ENCODE results near the gene AUTS2.

The AUTS2 gene

GRCh38 chr7:70624500-70625103 is 1026.3 kb downstream of the AUTS2 start:
- Histone ChIP-seq H3K4me1 (ENCODE audit: insufficient read depth, low read length) (peaks cover 18% of the 10 kb centered on the region; the same call in 1 of the 2 replicates), H3K9ac (ENCODE audit: low read depth, low read length) (no peak overlapping the region), H3K36me3 (ENCODE audit: insufficient read depth, low read depth, low read length) (no peaks in the 10 kb centered on the region)

DNA sequence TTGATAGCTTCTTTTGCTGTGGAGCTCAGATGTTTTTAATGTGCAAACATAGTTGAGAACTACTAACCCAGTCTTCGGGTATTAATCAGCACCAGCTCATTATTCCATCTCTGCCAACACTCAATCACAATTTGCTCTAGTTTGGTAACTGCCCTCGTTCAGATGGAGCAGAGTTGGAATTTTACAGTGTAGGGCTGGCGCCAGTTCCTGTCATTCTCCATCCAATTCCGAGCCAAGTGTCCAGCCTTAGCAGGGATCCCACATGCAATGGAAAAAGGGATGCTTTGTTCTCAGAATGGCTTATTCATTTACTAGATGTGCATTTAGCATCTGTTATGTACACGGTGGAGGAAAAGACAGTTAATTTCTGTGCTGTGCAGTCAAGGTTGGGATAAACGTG is 1029.2 kb downstream of the AUTS2 start:
- H3K27ac ChIP-seq (ENCODE audit: low read length): no peak overlapping the region
- H3K9me3 ChIP-seq (ENCODE audit: insufficient read depth, low read depth, low read length): no peaks in the 10 kb centered on the region
- H3K4me3 ChIP-seq (ENCODE audit: low read length): no peak overlapping the region
- H3K4me1 ChIP-seq (ENCODE audit: insufficient read depth, low read length): peaks cover 11% of the 10 kb centered on the region; the same call in 1 of the 2 replicates
- no peak overlapping the region for H3K9ac ChIP-seq (ENCODE audit: low read depth, low read length)
- H3K36me3 ChIP-seq (ENCODE audit: insufficient read depth, low read depth, low read length): no peaks in the 10 kb centered on the region
- H3K27me3 ChIP-seq (ENCODE audit: insufficient read depth, low read length): peaks cover 20% of the 10 kb centered on the region

More at GRCh38 chr7:70624500-70625103, 1026.3 kb downstream of the AUTS2 start:
- no peaks in the 10 kb centered on the region for H3K9me3 ChIP-seq (ENCODE audit: insufficient read depth, low read depth, low read length)
- H3K4me3 ChIP-seq (ENCODE audit: low read length): no peak overlapping the region
- peaks cover 7% of the 10 kb centered on the region; the same call in 1 of the 2 replicates for H3K27me3 ChIP-seq (ENCODE audit: insufficient read depth, low read length)
- no peak overlapping the region for H3K27ac ChIP-seq (ENCODE audit: low read length)

DNA sequence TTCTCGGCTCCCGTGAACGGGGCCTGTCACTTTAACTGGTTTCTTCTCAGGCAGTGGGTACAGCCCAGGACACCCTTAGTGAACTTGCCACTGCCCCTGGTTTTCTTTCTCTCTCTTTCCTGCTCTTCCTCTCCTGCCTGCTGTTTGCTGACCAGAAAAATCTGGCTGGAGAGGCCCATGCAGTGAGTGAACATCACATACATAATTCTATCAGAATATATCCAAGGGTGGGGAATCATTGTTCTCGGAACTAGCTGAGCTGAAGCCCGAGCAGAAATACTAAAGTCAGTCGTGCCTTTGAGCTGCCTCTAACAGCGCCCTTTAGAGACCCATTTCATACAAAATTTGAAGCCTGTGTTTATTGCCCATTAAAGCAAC is 1032.2 kb downstream of the AUTS2 start:
- H3K27ac ChIP-seq (ENCODE audit: low read length): no peak overlapping the region
- H3K4me3 ChIP-seq (ENCODE audit: low read length): no peak overlapping the region
- H3K27me3 ChIP-seq (ENCODE audit: insufficient read depth, low read length): peaks cover 27% of the 10 kb centered on the region
- H3K9ac ChIP-seq (ENCODE audit: low read depth, low read length): no peak overlapping the region
- H3K4me1 ChIP-seq (ENCODE audit: insufficient read depth, low read length): peaks cover 15% of the 10 kb centered on the region; the same call in 1 of the 2 replicates
- H3K36me3 ChIP-seq (ENCODE audit: insufficient read depth, low read depth, low read length): no peaks in the 10 kb centered on the region
- H3K9me3 ChIP-seq (ENCODE audit: insufficient read depth, low read depth, low read length): no peaks in the 10 kb centered on the region

DNA sequence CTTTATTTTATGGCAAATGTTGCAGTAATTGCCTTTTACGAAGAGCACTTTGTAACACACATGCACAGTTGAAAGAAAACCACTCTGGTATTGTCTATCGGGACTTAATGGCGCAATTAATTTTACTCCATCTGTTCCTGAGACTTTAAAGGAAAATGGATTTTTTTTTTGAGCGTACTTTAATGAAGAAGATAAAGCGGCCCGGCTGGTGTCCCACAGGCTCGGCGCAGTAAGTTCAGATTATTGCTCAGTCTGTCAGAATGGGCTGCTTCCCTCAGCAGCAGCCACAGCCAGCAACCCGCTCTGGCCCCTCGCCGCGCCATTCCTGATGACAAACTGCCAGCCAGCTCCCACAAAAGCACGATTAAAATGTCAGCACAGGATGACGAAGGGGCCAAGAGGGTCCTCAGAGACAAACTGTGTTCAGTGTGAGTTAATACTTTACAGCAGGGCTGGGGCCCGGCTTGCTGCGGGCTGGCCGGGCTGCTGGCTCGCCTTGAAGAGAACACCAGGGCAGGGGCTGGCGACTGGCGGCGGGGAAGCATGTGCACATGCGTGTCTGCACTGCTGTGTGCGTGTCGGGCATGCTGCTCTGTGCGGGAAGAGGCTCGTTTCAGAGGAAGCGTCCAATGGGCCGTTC is 1032.7 kb downstream of the AUTS2 start:
- Histone ChIP-seq H3K9me3 (ENCODE audit: insufficient read depth, low read depth, low read length) (no peaks in the 10 kb centered on the region), H3K9ac (ENCODE audit: low read depth, low read length) (no peak overlapping the region), H3K27ac (ENCODE audit: low read length) (no peak overlapping the region), H3K36me3 (ENCODE audit: insufficient read depth, low read depth, low read length) (no peaks in the 10 kb centered on the region), H3K4me1 (ENCODE audit: insufficient read depth, low read length) (peaks cover 15% of the 10 kb centered on the region; the same call in 1 of the 2 replicates), H3K4me3 (ENCODE audit: low read length) (no peak overlapping the region), H3K27me3 (ENCODE audit: insufficient read depth, low read length) (peaks cover 27% of the 10 kb centered on the region)

DNA sequence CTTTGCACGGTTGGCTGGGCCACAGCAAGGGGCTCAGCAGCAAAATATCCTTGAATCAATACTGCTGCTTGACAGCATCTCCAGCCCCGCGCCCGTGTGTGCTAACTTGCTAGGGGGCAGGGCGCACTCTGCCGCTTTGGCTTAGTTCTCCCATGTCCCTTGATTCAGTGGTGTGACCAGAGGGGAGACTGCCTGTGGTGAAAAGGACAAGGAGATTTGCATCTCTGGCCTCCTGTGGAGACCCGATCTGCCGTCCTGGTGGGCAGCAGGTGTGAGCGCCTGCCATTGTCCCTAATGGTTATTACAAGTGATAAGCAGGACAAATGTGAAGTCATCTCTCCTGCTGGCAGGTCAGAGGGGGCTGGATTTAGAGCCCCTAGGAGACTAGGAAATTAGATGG is 1033.4 kb downstream of the AUTS2 start:
- Histone ChIP-seq H3K9me3 (ENCODE audit: insufficient read depth, low read depth, low read length) (no peaks in the 10 kb centered on the region), H3K4me3 (ENCODE audit: low read length) (no peak overlapping the region; the same call in 1 of the 2 replicates), H3K36me3 (ENCODE audit: insufficient read depth, low read depth, low read length) (no peaks in the 10 kb centered on the region), H3K27me3 (ENCODE audit: insufficient read depth, low read length) (peaks cover 27% of the 10 kb centered on the region), H3K27ac (ENCODE audit: low read length) (no peak overlapping the region), H3K9ac (ENCODE audit: low read depth, low read length) (no peak overlapping the region), H3K4me1 (ENCODE audit: insufficient read depth, low read length) (peaks cover 15% of the 10 kb centered on the region; the same call in 1 of the 2 replicates)

DNA sequence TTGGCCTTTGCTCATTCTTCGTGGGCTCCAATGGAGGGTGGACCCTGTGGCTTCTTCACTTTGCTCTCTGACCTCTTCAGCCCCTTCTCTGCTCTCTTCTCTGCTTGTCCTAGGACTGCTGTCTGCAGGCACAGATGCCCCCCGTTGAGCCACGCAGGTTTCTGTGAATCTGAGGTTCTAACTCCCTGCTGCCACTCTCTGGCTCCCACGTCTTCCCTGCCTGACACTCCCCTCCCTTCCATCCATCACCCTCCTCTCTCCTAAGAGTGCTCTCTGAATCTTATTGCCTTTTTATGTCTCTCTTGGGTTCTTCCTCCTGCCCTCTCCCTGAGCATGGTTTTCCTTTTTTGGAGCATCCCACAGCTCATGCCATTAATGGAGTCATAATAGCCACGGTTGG is 1034.1 kb downstream of the AUTS2 start:
- no peak overlapping the region for H3K4me3 ChIP-seq (ENCODE audit: low read length)
- H3K36me3 ChIP-seq (ENCODE audit: insufficient read depth, low read depth, low read length): no peaks in the 10 kb centered on the region
- H3K4me1 ChIP-seq (ENCODE audit: insufficient read depth, low read length): peaks cover 18% of the 10 kb centered on the region; the same call in 1 of the 2 replicates

GRCh38 chr7:70634071-70634470 is 1035.8 kb downstream of the AUTS2 start:
- Histone ChIP-seq H3K9me3 (ENCODE audit: insufficient read depth, low read depth, low read length) (no peaks in the 10 kb centered on the region), H3K36me3 (ENCODE audit: insufficient read depth, low read depth, low read length) (no peaks in the 10 kb centered on the region), H3K27ac (ENCODE audit: low read length) (no peak overlapping the region), H3K4me1 (ENCODE audit: insufficient read depth, low read length) (peaks cover 31% of the 10 kb centered on the region; the same call in 1 of the 2 replicates), H3K9ac (ENCODE audit: low read depth, low read length) (no peak overlapping the region), H3K4me3 (ENCODE audit: low read length) (no peak overlapping the region), H3K27me3 (ENCODE audit: insufficient read depth, low read length) (peaks cover 27% of the 10 kb centered on the region)

More for the DNA sequence above, 1034.1 kb downstream of the AUTS2 start:
- no peak overlapping the region for H3K27ac ChIP-seq (ENCODE audit: low read length)
- no peaks in the 10 kb centered on the region for H3K9me3 ChIP-seq (ENCODE audit: insufficient read depth, low read depth, low read length)
- peaks cover 27% of the 10 kb centered on the region for H3K27me3 ChIP-seq (ENCODE audit: insufficient read depth, low read length)
- no peak overlapping the region for H3K9ac ChIP-seq (ENCODE audit: low read depth, low read length)

GRCh38 chr7:70634610-70635068 is 1036.4 kb downstream of the AUTS2 start:
- Histone ChIP-seq H3K9ac (ENCODE audit: low read depth, low read length) (no peak overlapping the region), H3K4me3 (ENCODE audit: low read length) (no peak overlapping the region), H3K27ac (ENCODE audit: low read length) (no peak overlapping the region), H3K9me3 (ENCODE audit: insufficient read depth, low read depth, low read length) (no peaks in the 10 kb centered on the region), H3K36me3 (ENCODE audit: insufficient read depth, low read depth, low read length) (no peaks in the 10 kb centered on the region), H3K4me1 (ENCODE audit: insufficient read depth, low read length) (peaks cover 31% of the 10 kb centered on the region; the same call in 1 of the 2 replicates), H3K27me3 (ENCODE audit: insufficient read depth, low read length) (peaks cover 27% of the 10 kb centered on the region)

- Histone ChIP-seq H3K4me1 (ENCODE audit: insufficient read depth, low read length) (peaks cover 31% of the 10 kb centered on the region; the same call in 1 of the 2 replicates), H3K9ac (ENCODE audit: low read depth, low read length) (no peak overlapping the region), H3K9me3 (ENCODE audit: insufficient read depth, low read depth, low read length) (no peaks in the 10 kb centered on the region), H3K36me3 (ENCODE audit: insufficient read depth, low read depth, low read length) (no peaks in the 10 kb centered on the region), H3K27me3 (ENCODE audit: insufficient read depth, low read length) (peaks cover 24% of the 10 kb centered on the region), H3K4me3 (ENCODE audit: low read length) (no peak overlapping the region), H3K27ac (ENCODE audit: low read length) (no peak overlapping the region)
Measured at GRCh38 chr7:70635633-70636032, 1037.4 kb downstream of the AUTS2 start.

- Histone ChIP-seq H3K4me1 (ENCODE audit: insufficient read depth, low read length) (peaks cover 31% of the 10 kb centered on the region; the same call in 1 of the 2 replicates), H3K9me3 (ENCODE audit: insufficient read depth, low read depth, low read length) (no peaks in the 10 kb centered on the region), H3K4me3 (ENCODE audit: low read length) (no peak overlapping the region), H3K36me3 (ENCODE audit: insufficient read depth, low read depth, low read length) (no peaks in the 10 kb centered on the region), H3K9ac (ENCODE audit: low read depth, low read length) (no peak overlapping the region), H3K27ac (ENCODE audit: low read length) (no peak overlapping the region), H3K27me3 (ENCODE audit: insufficient read depth, low read length) (peaks cover 19% of the 10 kb centered on the region)
Measured at GRCh38 chr7:70636169-70636568, 1037.9 kb downstream of the AUTS2 start.

DNA sequence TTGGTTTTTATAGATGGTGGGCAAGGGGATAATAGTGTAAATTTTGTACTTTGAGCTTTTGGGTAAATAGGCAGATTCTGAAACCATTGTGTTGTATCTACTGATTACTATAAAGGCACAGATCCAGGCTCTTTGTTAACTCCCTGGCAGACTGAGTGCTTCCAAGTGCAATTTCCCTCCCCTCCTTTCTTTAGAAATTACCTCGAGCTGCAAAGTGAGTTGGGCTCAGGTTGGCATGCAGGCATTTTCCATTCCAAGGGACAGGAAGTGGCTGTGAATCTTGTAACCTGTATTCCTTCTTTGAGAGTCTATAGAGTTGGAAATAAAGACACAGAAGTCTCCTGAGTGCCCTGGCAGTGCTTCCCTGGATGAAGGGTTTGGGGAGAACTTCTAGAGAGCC is 1039.5 kb downstream of the AUTS2 start:
- H3K27me3 ChIP-seq (ENCODE audit: insufficient read depth, low read length): peaks cover 4% of the 10 kb centered on the region; the same call in 1 of the 2 replicates
- no peaks in the 10 kb centered on the region for H3K36me3 ChIP-seq (ENCODE audit: insufficient read depth, low read depth, low read length)
- no peak overlapping the region for H3K9ac ChIP-seq (ENCODE audit: low read depth, low read length)
- no peaks in the 10 kb centered on the region for H3K9me3 ChIP-seq (ENCODE audit: insufficient read depth, low read depth, low read length)
- peaks cover 18% of the 10 kb centered on the region; the same call in 1 of the 2 replicates for H3K4me1 ChIP-seq (ENCODE audit: insufficient read depth, low read length)
- H3K4me3 ChIP-seq (ENCODE audit: low read length): no peak overlapping the region
- no peak overlapping the region for H3K27ac ChIP-seq (ENCODE audit: low read length)

Data from iPS-20b (cell line).